CD8-positive, alpha-beta memory T cell (primary cell): ENCODE results near the gene RGS9. TPM values are rescaled to one million over a fixed set of nuclear protein-coding genes. Genes with fewer than 3 reads are reported as not detected.

Experiments used
- CTCF ChIA-PET: fragments of 350-600 bp; sonication (Branson Sonifier 250); formaldehyde crosslinking; loops from one replicate; lab custom pipeline; 2021; ENCODE audit warnings: antibody characterized with exemption; lab: Charles Lee
- POLR2A ChIA-PET: fragments of 350-600 bp; sonication (Branson Sonifier 250); formaldehyde crosslinking; loops from one replicate; lab custom pipeline; 2021; ENCODE audit warnings: antibody characterized with exemption; lab: Charles Lee
- DNase-seq, 5 donors: peaks; one replicate each; pipeline versions ENCODE4 v3.0.0 to v3.0.0-alpha.2; 2020 to 2022; ENCODE audit warnings: mixed read lengths in 1 of 5
- H3K27ac ChIP-seq: one replicate; pipeline ENCODE4 v1.7.0; 2013; ENCODE audit warnings: low read depth, mild to moderate bottlenecking, low read length, moderate library complexity
- H3K27me3 ChIP-seq: 2 replicates; pipeline ENCODE4 v1.7.0; 2013; ENCODE audit warnings: low read length, mild to moderate bottlenecking; ENCODE audit not compliant: insufficient read depth, poor library complexity, severe bottlenecking
- H3K36me3 ChIP-seq: 2 replicates; pipeline ENCODE4 v1.7.0; 2013; ENCODE audit warnings: mild to moderate bottlenecking, low read length, moderate library complexity; ENCODE audit not compliant: insufficient read depth
- H3K4me1 ChIP-seq: 2 replicates; pipeline ENCODE4 v1.7.0; 2013; ENCODE audit warnings: mild to moderate bottlenecking, low read length, moderate library complexity; ENCODE audit not compliant: insufficient read depth
- H3K4me3 ChIP-seq: 2 replicates; pipeline ENCODE4 v1.7.0; 2013; ENCODE audit warnings: mild to moderate bottlenecking, low read length
- H3K9me3 ChIP-seq: 2 replicates; pipeline ENCODE4 v1.7.0; 2013; ENCODE audit warnings: mild to moderate bottlenecking, low read length
- H3K27ac Mint-ChIP-seq, 8 donors: one replicate each; pipeline ENCODE4 v1.8.0; 2020 to 2021; ENCODE audit warnings: mixed read lengths in 8 of 8, mild to moderate bottlenecking in 6 of 8, inconsistent platforms in 3 of 8, moderate library complexity in 3 of 8
- H3K27me3 Mint-ChIP-seq, 2 donors: one replicate each; pipeline ENCODE4 v1.8.0; 2020 to 2021; ENCODE audit warnings: mixed read lengths in 2 of 2, mild to moderate bottlenecking in 1 of 2, moderate library complexity in 1 of 2
- H3K36me3 Mint-ChIP-seq, 3 donors: one replicate each; pipeline ENCODE4 v1.8.0; 2020 to 2021; ENCODE audit warnings: mixed read lengths in 3 of 3, inconsistent platforms in 1 of 3, mild to moderate bottlenecking in 1 of 3
- H3K4me1 Mint-ChIP-seq, 3 donors: one replicate each; pipeline ENCODE4 v1.8.0; 2020 to 2021; ENCODE audit warnings: mixed read lengths in 3 of 3, inconsistent platforms in 1 of 3, mild to moderate bottlenecking in 1 of 3
- H3K4me3 Mint-ChIP-seq, 7 donors: one replicate each; pipeline ENCODE4 v1.8.0; 2020 to 2021; ENCODE audit warnings: mixed read lengths in 7 of 7, mild to moderate bottlenecking in 6 of 7, moderate library complexity in 4 of 7, inconsistent platforms in 2 of 7
- H3K9me3 Mint-ChIP-seq, 5 donors: one replicate each; pipeline ENCODE4 v1.8.0; 2020 to 2022; ENCODE audit warnings: mixed read lengths in 5 of 5, mild to moderate bottlenecking in 3 of 5, moderate library complexity in 2 of 5, inconsistent platforms in 1 of 5
- polyA plus RNA-seq: library from polyadenylated mRNA; unstranded; fragments of 300-500 nt; fragmentation: Illumina TruSeq; gene quantifications from one replicate; pipeline ENCODE4 v1.2.3, GENCODE V29; 2021
- total RNA-seq, 2 experiments: library from RNA; stranded (reverse); gene quantifications; one replicate each; pipeline ENCODE4 v1.2.3, GENCODE V29; 2021

The RGS9 gene
- total and polyA plus RNA-seq, 3 experiments from 2014 or later, result 1.4 to 8.9 (median 2.6) TPM

GRCh38 chr17:65160516-65160915 is 23.3 kb downstream of the RGS9 start:
- CTCF ChIA-PET, result no interaction called here
- no peaks in the 10 kb centered on the region for H3K27me3 ChIP-seq
- no peaks in the 10 kb centered on the region for H3K9me3 Mint-ChIP-seq
- peak overlapping the region in 1 of 8 donors; percentile 59 for H3K27ac Mint-ChIP-seq
- H3K27ac ChIP-seq, result no peak overlapping the region
- no peaks in the 10 kb centered on the region for H3K9me3 ChIP-seq
- no peak overlapping the region for H3K4me3 ChIP-seq
- no peak for DNase-seq
- no peaks in the 10 kb centered on the region for H3K36me3 ChIP-seq
- no peak overlapping the region for H3K4me3 Mint-ChIP-seq
- POLR2A ChIA-PET, result no interaction called here
- peaks cover 17 to 21% (median 18%) of the 10 kb centered on the region in 3 donors for H3K4me1 Mint-ChIP-seq
- H3K36me3 Mint-ChIP-seq, result peaks cover 2 to 7% (median 2%) of the 10 kb centered on the region in 3 donors
- no peaks in the 10 kb centered on the region for H3K27me3 Mint-ChIP-seq
- peaks cover 10% of the 10 kb centered on the region for H3K4me1 ChIP-seq

DNA sequence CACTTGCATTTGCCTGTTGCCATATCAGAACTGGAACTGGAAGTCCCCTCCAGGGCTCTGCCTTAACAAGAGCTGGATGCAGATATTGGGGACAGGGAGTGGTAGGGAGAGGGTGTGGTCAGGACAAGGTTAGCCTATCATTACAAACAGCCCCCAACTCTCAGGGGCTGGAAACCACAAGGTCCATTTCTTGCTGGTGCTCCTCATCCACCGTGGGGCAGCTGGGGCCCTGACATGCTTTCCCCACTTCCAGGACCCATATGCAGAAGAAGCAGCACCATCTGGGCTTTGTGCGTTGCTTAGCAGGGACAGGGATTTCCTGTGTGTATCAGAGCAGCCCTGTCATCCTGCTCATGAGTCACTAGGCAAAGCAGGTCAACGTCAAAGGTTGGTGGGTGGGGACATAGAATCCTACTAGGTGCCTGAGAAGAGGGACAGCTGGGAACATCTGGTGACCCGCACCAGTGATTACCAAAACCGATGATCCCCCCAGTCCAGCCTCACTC is 26.9 kb downstream of the RGS9 start:
- Mint-ChIP-seq H3K27me3 (peaks cover 0 to 1% of the 10 kb centered on the region in 2 donors), H3K36me3 (peaks cover 2 to 8% (median 4%) of the 10 kb centered on the region in 3 donors), H3K9me3 (no peaks in the 10 kb centered on the region), H3K4me3 (no peak overlapping the region), H3K4me1 (peaks cover 15 to 19% (median 16%) of the 10 kb centered on the region in 3 donors), H3K27ac (peak overlapping the region in 6 of 8 donors; percentile 3 to 86 (median 72))
- ChIA-PET POLR2A (no interaction called here), CTCF (interaction anchor here (1.9 to 2.1 kb wide), 2 partner anchors 21 to 27 kb away, joined by 4 read pairs; partner anchors contain the start of gene RGS9)
- Histone ChIP-seq H3K9me3 (no peaks in the 10 kb centered on the region), H3K4me3 (no peak overlapping the region), H3K36me3 (no peaks in the 10 kb centered on the region), H3K27ac (no peak overlapping the region), H3K4me1 (peaks cover 10% of the 10 kb centered on the region), H3K27me3 (no peaks in the 10 kb centered on the region)
- peak in 3 of 5 donors; percentile 16 to 63 (median 18) for DNase-seq

DNA sequence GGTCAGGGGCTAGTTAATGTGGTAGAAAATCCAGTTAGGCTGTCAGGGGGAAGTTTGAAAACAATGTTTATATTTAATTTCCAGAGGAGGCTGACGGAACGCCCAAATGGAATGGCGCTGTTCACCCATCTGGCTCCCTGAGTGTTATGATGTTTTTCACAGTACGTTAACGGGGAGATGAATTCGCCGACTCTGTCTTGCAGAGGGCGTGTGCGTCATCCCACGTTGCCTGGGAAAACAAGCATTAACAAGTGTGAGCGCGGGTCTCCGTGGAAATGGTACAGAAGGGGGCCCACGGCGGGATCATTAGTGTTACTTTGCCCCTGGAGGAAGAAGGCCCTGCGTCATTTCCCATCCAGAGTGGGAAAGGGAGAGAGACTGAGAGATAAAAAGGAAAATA is 29.6 kb downstream of the RGS9 start:
- Mint-ChIP-seq H3K4me3 (no peak overlapping the region), H3K9me3 (no peaks in the 10 kb centered on the region), H3K27me3 (peaks cover 0 to 1% of the 10 kb centered on the region in 2 donors), H3K27ac (no peak overlapping the region), H3K4me1 (peaks cover 15 to 25% (median 23%) of the 10 kb centered on the region in 3 donors), H3K36me3 (peaks cover 0 to 10% (median 4%) of the 10 kb centered on the region in 3 donors)
- ChIA-PET CTCF (no interaction called here), POLR2A (no interaction called here)
- no peak overlapping the region for H3K4me3 ChIP-seq
- no peaks in the 10 kb centered on the region for H3K27me3 ChIP-seq
- no peaks in the 10 kb centered on the region for H3K9me3 ChIP-seq
- H3K36me3 ChIP-seq, result no peaks in the 10 kb centered on the region
- H3K27ac ChIP-seq, result no peak overlapping the region
- H3K4me1 ChIP-seq, result peaks cover 14% of the 10 kb centered on the region
- DNase-seq, result no peak

GRCh38 chr17:65167566-65167965 is 30.4 kb downstream of the RGS9 start:
- H3K4me1 ChIP-seq, result peaks cover 19% of the 10 kb centered on the region

GRCh38 chr17:65169691-65170090 is 32.5 kb downstream of the RGS9 start:
- DNase-seq, result no peak
- peaks cover 29% of the 10 kb centered on the region for H3K4me1 ChIP-seq
- no peaks in the 10 kb centered on the region for H3K9me3 Mint-ChIP-seq
- CTCF ChIA-PET, result no interaction called here
- peaks cover 0 to 16% (median 13%) of the 10 kb centered on the region in 3 donors for H3K4me1 Mint-ChIP-seq
- H3K36me3 ChIP-seq, result no peaks in the 10 kb centered on the region
- peaks cover 0 to 7% (median 4%) of the 10 kb centered on the region in 3 donors for H3K36me3 Mint-ChIP-seq
- no peak overlapping the region for H3K27ac ChIP-seq
- no peak overlapping the region for H3K4me3 ChIP-seq
- H3K27me3 ChIP-seq, result no peaks in the 10 kb centered on the region
- H3K27me3 Mint-ChIP-seq, result peaks cover 0 to 1% of the 10 kb centered on the region in 2 donors
- H3K27ac Mint-ChIP-seq, result peak overlapping the region in 5 of 8 donors; percentile 28 to 70 (median 35)
- no peak overlapping the region for H3K4me3 Mint-ChIP-seq
- POLR2A ChIA-PET, result no interaction called here
- H3K9me3 ChIP-seq, result no peaks in the 10 kb centered on the region

More at GRCh38 chr17:65167566-65167965, 30.4 kb downstream of the RGS9 start:
- CTCF ChIA-PET, result no interaction called here
- no peak overlapping the region for H3K4me3 ChIP-seq
- no peaks in the 10 kb centered on the region for H3K9me3 ChIP-seq
- Mint-ChIP-seq H3K4me1 (peaks cover 15 to 29% (median 27%) of the 10 kb centered on the region in 3 donors), H3K9me3 (no peaks in the 10 kb centered on the region), H3K27ac (peak overlapping the region in 1 of 8 donors; percentile 72), H3K27me3 (peaks cover 0 to 1% of the 10 kb centered on the region in 2 donors), H3K36me3 (peaks cover 0 to 10% (median 4%) of the 10 kb centered on the region in 3 donors), H3K4me3 (no peak overlapping the region)
- H3K36me3 ChIP-seq, result no peaks in the 10 kb centered on the region
- H3K27me3 ChIP-seq, result no peaks in the 10 kb centered on the region
- no peak overlapping the region for H3K27ac ChIP-seq
- POLR2A ChIA-PET, result no interaction called here
- DNase-seq, result no peak

GRCh38 chr17:65170839-65171238 is 33.7 kb downstream of the RGS9 start:
- Histone ChIP-seq H3K4me3 (no peak overlapping the region), H3K9me3 (no peaks in the 10 kb centered on the region), H3K27me3 (no peaks in the 10 kb centered on the region), H3K36me3 (no peaks in the 10 kb centered on the region), H3K27ac (no peak overlapping the region), H3K4me1 (peaks cover 36% of the 10 kb centered on the region)
- Mint-ChIP-seq H3K36me3 (peaks cover 0 to 7% (median 0%) of the 10 kb centered on the region in 3 donors), H3K27ac (peak overlapping the region in 5 of 8 donors; percentile 6 to 84 (median 25)), H3K4me3 (no peak overlapping the region), H3K27me3 (peaks cover 0 to 1% of the 10 kb centered on the region in 2 donors), H3K9me3 (no peaks in the 10 kb centered on the region), H3K4me1 (peaks cover 0 to 11% (median 10%) of the 10 kb centered on the region in 3 donors)
- DNase-seq, result no peak
- ChIA-PET POLR2A (no interaction called here), CTCF (interaction anchor here (1.0 kb wide), 1 partner anchor 34 kb away, joined by 3 read pairs; the partner anchor contains the start of gene RGS9)

DNA sequence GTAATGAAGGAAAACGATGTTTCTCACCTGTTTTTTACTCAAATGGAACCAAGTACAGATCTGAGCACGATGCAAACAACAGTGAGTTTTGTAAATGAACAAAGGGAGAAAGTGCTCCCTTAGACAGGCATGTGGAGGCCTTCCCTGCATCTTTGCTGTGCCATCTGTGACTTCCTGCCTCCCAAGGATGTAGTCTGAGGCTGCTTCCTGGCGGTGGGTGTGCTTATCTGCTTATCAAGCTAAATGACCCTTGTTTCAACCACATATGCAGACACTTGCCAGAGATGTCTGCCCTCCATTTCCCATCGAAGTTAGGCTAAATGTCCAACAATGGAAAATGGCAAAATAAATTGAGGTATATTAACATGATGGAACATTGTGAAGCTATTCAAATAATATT is 34.6 kb downstream of the RGS9 start:
- Mint-ChIP-seq H3K27ac (peak overlapping the region in 7 of 8 donors; percentile 15 to 87 (median 61)), H3K9me3 (no peaks in the 10 kb centered on the region)

GRCh38 chr17:65172496-65173136 is 35.4 kb downstream of the RGS9 start:
- POLR2A ChIA-PET, result interaction anchor here (1.0 to 1.3 kb wide), 2 partner anchors 116 to 666 kb away, joined by 3 to 4 read pairs; partner anchors contain the start of genes CEP95 and GNA13
- Histone ChIP-seq H3K27me3 (no peaks in the 10 kb centered on the region), H3K4me1 (peaks cover 45% of the 10 kb centered on the region), H3K27ac (no peak overlapping the region), H3K9me3 (no peaks in the 10 kb centered on the region), H3K4me3 (no peak overlapping the region), H3K36me3 (no peaks in the 10 kb centered on the region)
- CTCF ChIA-PET, result interaction anchor here (1.5 to 2.1 kb wide), 3 partner anchors 20 to 253 kb away, joined by 4 to 11 read pairs (median 5); partner anchors contain the start of genes LRRC37A3 and RGS9
- Mint-ChIP-seq H3K4me1 (peaks cover 0 to 27% (median 10%) of the 10 kb centered on the region in 3 donors), H3K27me3 (peaks cover 0 to 1% of the 10 kb centered on the region in 2 donors), H3K4me3 (peak overlapping the region in 1 of 7 donors; percentile 65), H3K36me3 (peaks cover 0 to 1% (median 0%) of the 10 kb centered on the region in 3 donors), H3K27ac (peak overlapping the region in 4 of 8 donors; percentile 3 to 94 (median 80)), H3K9me3 (no peaks in the 10 kb centered on the region)
- no peak for DNase-seq

More for the DNA sequence above, 34.6 kb downstream of the RGS9 start:
- Histone ChIP-seq H3K27me3 (no peaks in the 10 kb centered on the region), H3K27ac (no peak overlapping the region), H3K4me1 (peaks cover 45% of the 10 kb centered on the region), H3K36me3 (no peaks in the 10 kb centered on the region), H3K4me3 (no peak overlapping the region), H3K9me3 (no peaks in the 10 kb centered on the region)
- H3K4me1 Mint-ChIP-seq, result peaks cover 0 to 20% (median 10%) of the 10 kb centered on the region in 3 donors
- H3K4me3 Mint-ChIP-seq, result peak overlapping the region in 1 of 7 donors; percentile 1
- ChIA-PET POLR2A (no interaction called here), CTCF (no interaction called here)
- no peak for DNase-seq
- peaks cover 0 to 1% (median 0%) of the 10 kb centered on the region in 3 donors for H3K36me3 Mint-ChIP-seq
- H3K27me3 Mint-ChIP-seq, result peaks cover 0 to 1% of the 10 kb centered on the region in 2 donors
